Measurements from ENCODE around the gene MIAT.

DNA sequence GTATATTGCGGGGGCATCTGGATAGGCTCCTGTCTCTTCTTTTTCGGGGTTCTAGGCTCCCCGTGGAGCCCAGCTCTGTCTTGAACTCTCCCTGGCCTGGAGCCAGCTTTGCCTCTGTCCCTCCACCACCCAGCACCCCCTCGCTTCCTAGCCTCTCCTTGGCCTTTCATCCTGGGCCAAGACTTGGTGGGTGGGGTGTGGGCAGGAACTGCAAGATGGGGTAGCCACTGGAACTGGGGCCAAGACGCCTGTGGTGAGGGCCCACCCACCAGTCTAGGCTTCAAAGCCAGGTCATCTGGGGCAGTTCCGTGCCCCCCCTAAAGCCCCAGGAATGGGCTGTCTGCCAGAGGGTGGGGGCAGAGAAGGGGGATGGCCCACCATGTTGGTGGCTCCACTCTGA is 37.9 kb upstream of the MIAT start:
- no peak for TF ChIP-seq GATA2 (IDR thresholded peaks at IDR 0.05; ENCODE audit: low read depth, low read length)
- no peak for TF ChIP-seq GATA3 (IDR thresholded peaks at IDR 0.05; ENCODE audit: low read depth, low read length)

All from SH-SY5Y (cell line).